HG03469 (cell line): ENCODE measurements around the gene BMPR2.
"Not testable (repeated sequence)": the region's sequence is repeated elsewhere in the genome, so short reads cannot be mapped to it uniquely, and the experiment has no call there.

Source experiments
- ATAC-seq: cut with Tn5 transposase; IDR thresholded peaks from one replicate; pipeline ENCODE4 v1.9.1; 2021; ENCODE audit warnings: mild to moderate bottlenecking, moderate library complexity, moderate number of reproducible peaks; ENCODE audit not compliant: unreplicated experiment

Gene BMPR2

GRCh38 chr2:202514732-202515131 lies 138.6 kb downstream of the BMPR2 start:
- ATAC-seq = no peak

GRCh38 chr2:202519453-202519852 lies 143.3 kb downstream of the BMPR2 start:
- no peak for ATAC-seq

- no peak for ATAC-seq
Observed at GRCh38 chr2:202521470-202521869, 145.3 kb downstream of the BMPR2 start.

GRCh38 chr2:202529389-202529788 lies 153.3 kb downstream of the BMPR2 start:
- ATAC-seq = no peak

GRCh38 chr2:202530038-202530437 lies 153.9 kb downstream of the BMPR2 start:
- no peak for ATAC-seq

- ATAC-seq = not testable (repeated sequence)
Observed at GRCh38 chr2:202535290-202535689, 159.2 kb downstream of the BMPR2 start.

GRCh38 chr2:202541137-202541536 lies 165.0 kb downstream of the BMPR2 start:
- no peak for ATAC-seq

GRCh38 chr2:202542142-202542541 lies 166.0 kb downstream of the BMPR2 start:
- ATAC-seq = no peak

GRCh38 chr2:202545523-202545922 lies 169.4 kb downstream of the BMPR2 start:
- no peak for ATAC-seq

- ATAC-seq = no peak
Observed at GRCh38 chr2:202545931-202546330, 169.8 kb downstream of the BMPR2 start.

GRCh38 chr2:202546499-202547141 lies 170.5 kb downstream of the BMPR2 start:
- not testable (repeated sequence) for ATAC-seq

- ATAC-seq = no peak
Observed at GRCh38 chr2:202548240-202548639, 172.1 kb downstream of the BMPR2 start.

GRCh38 chr2:202551000-202551399 lies 174.9 kb downstream of the BMPR2 start:
- not testable (repeated sequence) for ATAC-seq

- no peak for ATAC-seq
Observed at GRCh38 chr2:202555356-202555755, 179.2 kb downstream of the BMPR2 start.

GRCh38 chr2:202560200-202560599 lies 184.1 kb downstream of the BMPR2 start:
- no peak for ATAC-seq

- ATAC-seq = no peak
Observed at GRCh38 chr2:202564226-202564625, 188.1 kb downstream of the BMPR2 start.

- ATAC-seq = no peak
Observed at GRCh38 chr2:202566286-202566685, 190.2 kb downstream of the BMPR2 start.

GRCh38 chr2:202574541-202574940 lies 198.4 kb downstream of the BMPR2 start:
- ATAC-seq = no peak

- ATAC-seq = not testable (repeated sequence)
Observed at GRCh38 chr2:202575194-202575593, 199.1 kb downstream of the BMPR2 start.

GRCh38 chr2:202577250-202578183 lies 201.4 kb downstream of the BMPR2 start:
- ATAC-seq = no peak

- not testable (repeated sequence) for ATAC-seq
Observed at GRCh38 chr2:202582846-202583245, 206.7 kb downstream of the BMPR2 start.

GRCh38 chr2:202583709-202584219 lies 207.6 kb downstream of the BMPR2 start:
- no peak for ATAC-seq
